GM19463 (cell line): ENCODE results near the gene ZC3HAV1.
"Not testable (repeated sequence)": the region's sequence is repeated elsewhere in the genome, so short reads cannot be mapped to it uniquely, and the experiment has no call there.

ENCODE experiments used
- ATAC-seq: cut with Tn5 transposase; IDR thresholded peaks from one replicate; pipeline ENCODE4 v1.9.1; 2021; ENCODE audit warnings: mild to moderate bottlenecking, moderate library complexity; ENCODE audit not compliant: unreplicated experiment

The ZC3HAV1 gene

GRCh38 chr7:139026551-139026950 is 83.0 kb downstream of the ZC3HAV1 start:
- ATAC-seq, result no peak

- ATAC-seq, result not testable (repeated sequence)
These were observed 83.7 kb downstream of the ZC3HAV1 start for GRCh38 chr7:139025861-139026260.

DNA sequence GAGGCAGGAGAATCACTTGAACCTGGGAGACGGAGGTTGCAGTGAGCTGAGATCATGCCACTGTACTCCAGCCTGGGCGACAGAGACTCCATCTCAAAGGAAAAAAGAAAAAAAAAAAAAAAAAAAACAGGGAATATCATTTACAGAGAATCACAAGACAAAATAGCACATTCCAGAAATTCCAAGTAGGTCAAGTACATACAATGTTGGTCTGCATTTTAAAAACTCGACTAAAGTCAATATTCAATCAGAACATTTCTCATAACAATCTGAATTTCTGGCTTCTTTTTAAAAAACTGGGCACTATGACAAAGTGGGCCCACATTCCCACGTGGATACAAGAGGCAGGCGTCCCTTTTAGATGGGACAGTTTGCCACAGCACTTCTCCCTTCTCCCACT is 86.4 kb downstream of the ZC3HAV1 start:
- ATAC-seq, result no peak

DNA sequence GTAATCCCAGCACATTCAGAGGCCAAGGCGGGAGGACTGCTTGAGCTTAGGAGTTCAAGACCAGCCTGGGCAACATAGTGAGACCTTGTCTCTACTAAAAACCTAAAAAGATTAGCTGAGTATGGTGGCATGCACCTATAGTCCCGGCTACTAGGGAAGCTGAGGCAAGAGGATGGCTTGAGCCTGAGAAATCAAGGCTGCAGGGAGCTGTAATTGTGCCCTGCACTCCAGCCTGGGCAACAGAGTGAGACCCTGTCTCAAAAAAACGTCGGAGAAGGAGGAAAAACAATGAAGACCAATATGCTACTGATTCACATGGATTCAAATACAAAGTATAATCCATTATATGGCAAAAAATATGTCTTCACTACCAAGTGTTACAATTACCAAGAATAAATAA is 87.2 kb downstream of the ZC3HAV1 start:
- ATAC-seq, result no peak

DNA sequence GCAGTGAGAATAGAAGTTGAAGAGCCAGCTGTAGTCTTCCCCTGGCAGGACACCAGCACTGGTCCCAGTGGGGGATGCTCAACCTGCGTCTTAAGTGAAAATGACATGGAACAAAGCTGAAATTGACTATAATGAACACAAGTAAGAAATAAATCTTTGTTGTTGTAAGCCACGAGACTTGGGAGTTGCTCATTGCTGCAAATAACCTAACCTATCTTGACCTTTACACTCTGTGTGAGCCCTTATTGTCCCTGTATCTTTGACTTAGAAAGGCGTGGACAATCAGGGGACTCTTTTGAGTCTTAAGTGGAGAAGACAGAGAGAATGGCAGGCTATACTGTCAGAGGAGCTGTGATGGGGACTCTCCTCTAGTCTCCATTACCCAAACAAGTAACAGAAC is 90.6 kb downstream of the ZC3HAV1 start:
- no peak for ATAC-seq

DNA sequence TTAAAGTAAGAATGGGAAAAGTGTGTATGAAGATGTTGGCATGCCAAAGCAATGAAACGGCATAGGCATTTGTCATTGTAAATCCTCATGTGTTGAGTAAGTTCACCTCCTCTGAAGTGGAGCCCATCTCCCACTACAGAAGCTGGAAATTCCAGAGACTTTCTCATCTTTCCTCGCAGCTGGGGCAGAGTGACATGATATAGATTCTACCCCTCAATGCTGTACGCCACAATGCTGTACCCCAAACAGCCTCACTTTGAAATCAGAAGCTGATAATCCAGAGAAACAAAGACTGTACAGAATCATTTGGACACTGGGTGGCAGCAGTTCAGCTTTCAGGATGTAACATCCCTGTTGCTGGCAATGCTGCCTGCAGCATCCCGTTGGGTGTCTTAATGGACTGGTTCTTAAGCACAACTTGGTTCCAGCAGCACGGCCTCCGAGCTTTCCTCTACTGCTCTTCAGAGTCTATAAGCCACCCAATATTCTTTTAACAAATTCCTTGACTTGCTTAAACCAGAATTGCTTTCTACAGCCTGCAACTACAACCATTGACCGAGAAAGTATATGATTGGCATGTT is 92.5 kb downstream of the ZC3HAV1 start:
- ATAC-seq, result peak; percentile 91

GRCh38 chr7:139011373-139011772 is 98.1 kb downstream of the ZC3HAV1 start:
- ATAC-seq, result no peak

- ATAC-seq, result no peak
These were observed 105.0 kb downstream of the ZC3HAV1 start for GRCh38 chr7:139004321-139005090.

DNA sequence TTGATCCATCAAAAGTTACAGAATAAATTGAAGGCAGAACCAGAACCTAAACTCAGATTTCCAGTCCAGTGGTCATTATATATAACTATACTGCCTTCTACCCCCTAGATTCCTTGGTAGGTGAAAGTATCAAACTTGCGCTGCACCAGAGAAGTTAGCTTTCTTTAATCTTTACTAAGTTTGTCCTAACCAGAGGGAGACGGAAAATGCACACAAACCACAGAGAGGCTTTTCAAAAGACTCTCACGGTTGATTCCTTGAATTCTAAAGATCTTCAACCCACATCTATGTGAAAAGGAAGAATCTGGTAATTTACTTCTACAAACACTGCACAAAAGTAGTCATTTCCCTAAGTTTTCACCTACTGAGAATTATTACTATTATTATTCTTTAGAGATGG is 110.1 kb downstream of the ZC3HAV1 start:
- no peak for ATAC-seq
